Non-pigmented ciliary epithelial cell (primary cell): ENCODE measurements around the gene SPSB1.
"Not testable (repeated sequence)": the region's sequence is repeated elsewhere in the genome, so short reads cannot be mapped to it uniquely, and the experiment has no call there.

Experiments
- DNase-seq: peaks from one replicate; pipeline ENCODE4 v3.0.0-alpha.2; 2010; ENCODE audit warnings: low read depth

Gene SPSB1

DNA sequence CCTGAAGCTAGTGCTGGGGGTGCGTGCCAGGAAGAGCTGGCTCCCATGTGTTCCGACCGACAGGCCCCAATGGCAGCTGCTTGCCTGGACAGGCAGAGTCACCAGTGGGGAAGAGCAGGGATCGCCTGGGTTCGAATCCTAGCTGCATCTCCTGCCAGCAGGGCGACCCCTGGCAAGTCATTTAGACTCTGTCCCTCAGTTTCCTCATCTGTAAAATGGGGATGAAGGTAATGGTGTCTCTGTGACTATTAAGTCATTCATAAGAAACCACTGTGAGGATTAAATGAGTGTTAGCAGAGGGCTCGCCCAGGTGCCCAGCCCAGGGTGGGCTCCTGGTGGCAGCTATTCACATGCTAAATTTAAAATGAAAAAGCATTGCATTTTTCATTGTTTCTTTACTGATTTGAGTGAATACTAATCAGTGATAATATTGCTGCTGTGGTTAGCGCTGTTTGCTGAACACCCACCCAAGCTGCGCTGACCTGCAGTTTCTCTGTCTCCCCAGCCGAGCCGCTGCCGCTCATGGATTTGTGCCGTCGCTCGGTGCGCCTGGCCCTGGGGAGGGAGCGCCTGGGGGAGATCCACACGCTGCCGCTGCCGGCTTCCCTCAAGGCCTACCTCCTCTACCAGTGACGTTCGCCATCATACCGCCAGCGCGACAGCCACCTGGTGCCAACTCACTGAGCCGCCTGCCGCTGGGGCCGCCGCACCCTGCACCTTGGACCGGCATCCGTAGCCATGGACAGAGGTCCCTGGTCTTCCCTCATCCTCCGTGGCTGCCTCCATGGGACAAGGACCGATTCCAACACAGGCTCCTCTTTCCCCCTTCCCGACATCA is 74.5 kb downstream of the SPSB1 start:
- DNase-seq: no peak

DNA sequence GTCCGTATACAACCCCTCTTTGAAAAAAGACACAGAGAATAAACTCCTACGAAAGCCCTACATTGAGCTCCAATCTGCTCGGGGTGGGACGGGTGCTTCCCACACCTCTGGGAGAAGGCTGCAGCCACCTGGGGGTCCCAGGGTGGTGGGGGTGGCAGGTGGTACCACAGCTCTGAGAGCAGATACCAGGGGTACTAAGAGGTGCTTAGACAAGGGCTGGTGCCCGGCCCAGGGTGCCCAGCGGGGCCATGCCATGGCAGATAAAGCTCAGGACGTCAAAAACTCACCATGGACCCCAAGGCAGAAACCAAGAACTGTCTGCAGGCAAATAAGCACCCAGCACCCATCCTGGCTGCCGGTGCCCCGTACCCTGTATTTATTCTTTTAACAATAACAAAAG is 75.1 kb downstream of the SPSB1 start:
- no peak for DNase-seq

- DNase-seq: no peak
These were observed 75.7 kb downstream of the SPSB1 start for GRCh38 chr1:9368356-9368755.

GRCh38 chr1:9369964-9370788 is 77.5 kb downstream of the SPSB1 start:
- DNase-seq: no peak

- peak; percentile 32 for DNase-seq
These were observed 78.8 kb downstream of the SPSB1 start for GRCh38 chr1:9371391-9371935.

GRCh38 chr1:9371951-9372350 is 79.3 kb downstream of the SPSB1 start:
- no peak for DNase-seq

- DNase-seq: no peak
These were observed 80.9 kb downstream of the SPSB1 start for GRCh38 chr1:9373619-9374018.

DNA sequence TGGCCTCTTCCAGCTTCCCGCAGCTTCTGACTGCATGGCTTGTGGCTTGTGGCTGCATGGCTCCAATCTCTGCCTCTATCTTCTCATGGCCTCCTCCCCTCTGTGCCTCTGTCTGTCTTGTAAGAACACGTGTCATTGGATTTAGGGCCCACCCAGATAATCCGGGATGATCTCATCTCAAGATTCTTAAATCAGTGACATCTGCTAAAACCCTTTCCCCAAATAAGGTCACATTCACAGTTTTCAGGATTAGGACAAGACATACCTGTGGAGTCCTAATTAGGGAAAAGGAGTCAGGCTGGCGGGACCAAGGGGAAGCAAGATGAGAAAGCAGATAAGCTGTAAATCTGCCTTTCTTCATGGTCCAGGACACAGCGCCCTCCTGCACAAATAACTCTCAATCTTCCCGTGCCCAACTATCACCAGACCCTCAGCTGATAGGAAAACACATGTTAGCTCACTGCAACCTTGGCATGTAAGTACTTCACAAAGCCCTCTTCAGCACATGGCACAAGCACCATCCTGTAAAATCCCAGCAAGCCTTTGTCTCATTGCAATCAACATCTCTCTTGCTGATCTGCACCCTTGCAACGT is 82.2 kb downstream of the SPSB1 start:
- no peak for DNase-seq

- no peak for DNase-seq
These were observed 83.2 kb downstream of the SPSB1 start for GRCh38 chr1:9375912-9376311.

DNA sequence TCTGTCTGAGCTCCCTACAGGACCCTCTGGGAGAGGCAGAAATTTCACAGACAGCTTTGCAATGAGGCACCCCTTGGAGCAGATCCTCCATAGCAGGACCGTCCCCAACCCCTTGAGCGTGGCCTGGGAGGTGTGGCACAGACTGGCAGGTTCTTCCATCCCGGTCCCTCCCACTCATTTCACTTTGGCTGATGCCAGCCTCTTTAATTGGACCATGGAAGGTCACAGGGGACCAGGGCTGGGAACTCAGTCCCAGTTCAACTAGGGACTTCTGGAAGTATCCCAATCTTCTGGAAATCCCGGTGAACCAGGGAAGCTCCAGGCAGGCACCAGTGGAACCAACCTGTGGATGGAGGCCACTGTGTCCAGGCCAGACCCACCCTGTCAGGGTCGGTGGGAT is 83.7 kb downstream of the SPSB1 start:
- no peak for DNase-seq

GRCh38 chr1:9376886-9377333 is 84.2 kb downstream of the SPSB1 start:
- no peak for DNase-seq

DNA sequence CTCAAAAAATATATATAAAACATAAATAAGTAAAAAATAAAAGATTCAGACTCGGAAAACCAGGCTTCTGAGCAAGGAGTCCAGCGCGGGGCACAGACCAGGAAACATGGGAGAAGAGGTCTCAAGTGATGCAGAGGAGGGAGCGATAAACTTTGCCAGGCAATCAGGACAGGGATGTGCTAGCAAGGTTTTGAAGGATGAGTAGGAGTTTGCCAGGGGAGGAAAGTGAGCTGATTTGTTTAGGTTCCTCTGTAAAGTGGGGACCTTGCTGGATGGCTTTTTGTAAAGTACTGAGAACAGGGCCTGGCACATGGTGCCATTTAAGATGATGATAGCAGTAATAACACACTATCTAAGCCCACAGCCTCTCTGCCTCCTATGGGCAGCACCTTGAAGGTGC is 86.1 kb downstream of the SPSB1 start:
- DNase-seq: no peak

DNA sequence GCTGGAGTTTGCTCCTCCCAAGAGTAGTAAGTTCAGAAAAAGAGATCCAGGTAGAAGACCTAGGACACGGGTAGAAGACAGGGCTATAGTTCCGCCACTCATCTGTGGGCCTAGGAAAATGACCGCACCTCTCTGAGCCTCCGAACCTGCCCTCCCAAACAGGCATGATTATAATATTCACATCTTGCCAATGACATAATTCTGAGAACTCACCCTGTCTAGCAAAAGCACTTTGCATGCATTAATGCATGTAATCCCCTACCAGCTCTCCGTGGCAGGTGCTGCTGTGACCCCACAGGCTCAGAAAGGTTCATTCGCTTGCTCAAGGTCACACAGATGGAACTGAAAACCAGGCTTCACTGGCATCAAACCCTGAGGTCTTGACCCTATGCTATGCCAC is 88.0 kb downstream of the SPSB1 start:
- DNase-seq: no peak

GRCh38 chr1:9382643-9383491 is 90.2 kb downstream of the SPSB1 start:
- no peak for DNase-seq

GRCh38 chr1:9384128-9384527 is 91.4 kb downstream of the SPSB1 start:
- no peak for DNase-seq

GRCh38 chr1:9384751-9385245 is 92.1 kb downstream of the SPSB1 start:
- no peak for DNase-seq

- DNase-seq: not testable (repeated sequence)
These were observed 92.7 kb downstream of the SPSB1 start for GRCh38 chr1:9385392-9385791.

- DNase-seq: no peak
These were observed 93.3 kb downstream of the SPSB1 start for GRCh38 chr1:9385801-9386573.

DNA sequence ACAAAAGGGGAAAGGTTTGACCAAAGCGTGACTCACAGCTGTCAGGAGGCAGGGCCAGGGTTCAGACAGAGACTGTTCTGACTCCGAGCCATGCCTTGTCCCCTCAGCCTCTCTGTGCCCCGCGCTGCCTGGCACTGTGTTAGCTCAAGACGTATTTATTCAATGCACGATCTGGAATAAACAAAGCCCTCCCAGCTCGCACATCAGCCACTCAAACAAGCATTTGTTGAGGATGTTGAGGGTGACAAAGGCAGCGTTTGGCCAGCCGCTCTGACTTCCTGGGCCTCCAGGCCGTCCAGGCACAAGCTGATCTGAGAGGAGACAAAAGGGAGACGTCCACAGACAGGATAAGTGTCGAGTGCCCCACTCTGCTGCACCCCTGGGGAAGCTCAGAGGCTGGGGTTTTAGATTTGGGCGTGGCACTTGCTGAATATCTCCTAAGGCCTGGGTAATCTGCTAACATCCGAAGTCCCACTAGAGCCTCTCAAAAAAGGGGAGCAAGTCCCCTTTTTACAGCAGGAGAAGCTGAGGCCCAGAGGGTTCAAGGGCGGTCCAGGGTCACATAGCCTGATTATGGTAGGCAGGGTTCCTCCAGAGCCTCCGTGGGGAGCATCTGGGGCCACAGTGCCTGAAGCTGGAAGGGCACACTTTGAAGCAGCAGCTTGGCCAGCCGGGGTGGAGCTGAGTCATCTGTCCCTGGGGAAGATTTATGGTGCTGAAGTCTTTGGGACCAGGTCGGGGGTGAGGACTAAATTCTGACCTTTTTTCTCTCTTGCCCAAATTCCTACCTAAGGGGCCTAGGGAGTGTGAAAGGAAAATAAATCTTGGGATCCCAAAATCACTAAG is 95.9 kb downstream of the SPSB1 start:
- DNase-seq: no peak

- no peak for DNase-seq
These were observed 97.3 kb downstream of the SPSB1 start for GRCh38 chr1:9389968-9390367.
